Muscle layer of colon (tissue), 2 donors: ENCODE results near the gene ADARB1.

Experiments
- H3K27ac ChIP-seq: one replicate; pipeline ENCODE4 v1.7.0; 2013; ENCODE audit warnings: low read depth, mild to moderate bottlenecking, low read length, moderate library complexity
- H3K27me3 ChIP-seq, 2 donors: one replicate each; pipeline ENCODE4 v1.7.0; 2013; ENCODE audit warnings: low read length in 2 of 2, mild to moderate bottlenecking in 2 of 2; ENCODE audit not compliant: insufficient read depth in 2 of 2, control insufficient read depth in 1 of 2
- H3K36me3 ChIP-seq: one replicate; pipeline ENCODE4 v1.7.0; 2013; ENCODE audit warnings: mild to moderate bottlenecking, low read length; ENCODE audit not compliant: insufficient read depth
- H3K4me1 ChIP-seq: one replicate; pipeline ENCODE4 v1.7.0; 2013; ENCODE audit warnings: mild to moderate bottlenecking, low read length; ENCODE audit not compliant: insufficient read depth
- H3K4me3 ChIP-seq, 2 donors: one replicate each; pipeline ENCODE4 v1.7.0; 2013; ENCODE audit warnings: low read length in 2 of 2, low read depth in 1 of 2, mild to moderate bottlenecking in 1 of 2, moderate library complexity in 1 of 2
- H3K9ac ChIP-seq: one replicate; pipeline ENCODE4 v1.7.0; 2013; ENCODE audit warnings: low read length
- H3K9me3 ChIP-seq: one replicate; pipeline ENCODE4 v1.7.0; 2013; ENCODE audit warnings: mild to moderate bottlenecking, low read length
- donor health status: abdominal sarcoma.
- donor health status: Adenocarcinoma of cecum.

ADARB1 gene

GRCh38 chr21:45225041-45225740, 150.8 kb downstream of the ADARB1 start:
- H3K27ac ChIP-seq = no peak overlapping the region
- peaks cover 36% of the 10 kb centered on the region for H3K36me3 ChIP-seq
- H3K4me3 ChIP-seq = no peak overlapping the region
- no peaks in the 10 kb centered on the region for H3K27me3 ChIP-seq
- peaks cover 9% of the 10 kb centered on the region for H3K4me1 ChIP-seq
- H3K9me3 ChIP-seq = no peaks in the 10 kb centered on the region
- no peak overlapping the region for H3K9ac ChIP-seq

DNA sequence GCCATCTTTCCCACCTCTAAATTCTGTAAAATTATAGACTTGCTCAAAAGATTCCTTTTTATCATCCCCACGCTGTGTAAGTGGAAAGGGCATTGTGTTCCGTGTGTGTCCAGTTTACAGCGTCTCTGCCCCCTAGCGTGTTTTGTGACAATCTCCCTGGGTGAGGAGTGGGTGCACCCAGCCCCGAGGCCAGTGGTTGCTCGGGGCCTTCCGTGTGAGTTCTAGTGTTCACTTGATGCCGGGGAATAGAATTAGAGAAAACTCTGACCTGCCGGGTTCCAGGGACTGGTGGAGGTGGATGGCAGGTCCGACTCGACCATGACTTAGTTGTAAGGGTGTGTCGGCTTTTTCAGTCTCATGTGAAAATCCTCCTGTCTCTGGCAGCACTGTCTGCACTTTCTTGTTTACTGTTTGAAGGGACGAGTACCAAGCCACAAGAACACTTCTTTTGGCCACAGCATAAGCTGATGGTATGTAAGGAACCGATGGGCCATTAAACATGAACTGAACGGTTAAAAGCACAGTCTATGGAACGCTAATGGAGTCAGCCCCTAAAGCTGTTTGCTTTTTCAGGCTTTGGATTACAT, 151.5 kb downstream of the ADARB1 start:
- no peak overlapping the region for H3K27ac ChIP-seq
- H3K9me3 ChIP-seq = no peaks in the 10 kb centered on the region
- H3K4me3 ChIP-seq = no peak overlapping the region
- peaks cover 9% of the 10 kb centered on the region for H3K4me1 ChIP-seq
- H3K9ac ChIP-seq = no peak overlapping the region
- H3K27me3 ChIP-seq = no peaks in the 10 kb centered on the region
- H3K36me3 ChIP-seq = peaks cover 33% of the 10 kb centered on the region

DNA sequence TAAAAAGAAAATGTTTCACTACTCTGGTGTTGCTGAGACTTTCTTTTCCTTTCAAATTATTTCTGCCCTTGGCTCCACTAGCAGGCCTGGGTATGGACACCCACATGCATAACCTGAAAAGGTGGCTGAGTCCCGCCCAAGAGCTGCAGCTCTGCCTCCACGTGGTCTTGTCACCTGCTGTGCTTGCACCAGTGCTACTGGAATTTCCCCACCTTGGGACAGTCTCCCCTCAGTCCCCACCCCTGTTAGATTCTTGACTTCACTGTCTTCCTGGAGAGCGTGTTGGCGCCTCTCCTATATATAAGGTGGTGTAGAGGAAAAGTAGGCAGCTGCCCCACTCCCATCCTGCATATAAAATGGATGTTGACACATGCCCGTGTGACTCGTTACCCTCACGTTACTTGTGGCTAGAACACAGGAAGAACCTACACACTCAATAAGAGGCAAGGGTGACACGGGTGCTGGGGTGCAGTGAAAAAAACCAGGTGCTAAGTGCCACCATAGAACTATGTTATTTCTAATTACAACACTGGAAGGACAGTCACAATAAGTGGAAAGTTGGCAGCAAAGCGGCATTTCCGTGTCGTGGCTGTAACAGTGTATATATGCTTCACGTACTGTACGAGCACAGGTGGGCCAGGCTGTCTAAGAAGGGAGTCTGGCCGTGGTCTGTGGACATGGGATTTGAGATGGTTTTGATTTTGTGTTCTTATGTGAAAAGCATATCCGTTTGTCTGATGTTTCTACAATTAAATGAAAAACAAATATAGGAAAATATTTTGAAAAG, 152.4 kb downstream of the ADARB1 start:
- Histone ChIP-seq H3K4me3 (no peak overlapping the region), H3K9me3 (no peaks in the 10 kb centered on the region), H3K9ac (no peak overlapping the region), H3K27ac (no peak overlapping the region), H3K27me3 (no peaks in the 10 kb centered on the region), H3K36me3 (peaks cover 24% of the 10 kb centered on the region), H3K4me1 (peaks cover 9% of the 10 kb centered on the region)

GRCh38 chr21:45227735-45228134, 153.4 kb downstream of the ADARB1 start:
- no peak overlapping the region for H3K9ac ChIP-seq
- peaks cover 9% of the 10 kb centered on the region for H3K4me1 ChIP-seq
- H3K9me3 ChIP-seq = no peaks in the 10 kb centered on the region
- H3K4me3 ChIP-seq = no peak overlapping the region
- no peak overlapping the region for H3K27ac ChIP-seq
- H3K36me3 ChIP-seq = peaks cover 14% of the 10 kb centered on the region
- no peaks in the 10 kb centered on the region for H3K27me3 ChIP-seq

GRCh38 chr21:45228171-45228641, 153.8 kb downstream of the ADARB1 start:
- Histone ChIP-seq H3K9me3 (no peaks in the 10 kb centered on the region), H3K4me1 (peaks cover 9% of the 10 kb centered on the region), H3K27ac (no peak overlapping the region), H3K9ac (no peak overlapping the region), H3K4me3 (no peak overlapping the region), H3K36me3 (peaks cover 10% of the 10 kb centered on the region), H3K27me3 (no peaks in the 10 kb centered on the region)

- H3K27ac ChIP-seq = no peak overlapping the region
- peaks cover 5% of the 10 kb centered on the region for H3K36me3 ChIP-seq
- H3K9me3 ChIP-seq = no peaks in the 10 kb centered on the region
- no peaks in the 10 kb centered on the region for H3K27me3 ChIP-seq
- no peak overlapping the region for H3K4me3 ChIP-seq
- H3K4me1 ChIP-seq = peaks cover 9% of the 10 kb centered on the region
- no peak overlapping the region for H3K9ac ChIP-seq
Measured at GRCh38 chr21:45228656-45229240, 154.4 kb downstream of the ADARB1 start.

DNA sequence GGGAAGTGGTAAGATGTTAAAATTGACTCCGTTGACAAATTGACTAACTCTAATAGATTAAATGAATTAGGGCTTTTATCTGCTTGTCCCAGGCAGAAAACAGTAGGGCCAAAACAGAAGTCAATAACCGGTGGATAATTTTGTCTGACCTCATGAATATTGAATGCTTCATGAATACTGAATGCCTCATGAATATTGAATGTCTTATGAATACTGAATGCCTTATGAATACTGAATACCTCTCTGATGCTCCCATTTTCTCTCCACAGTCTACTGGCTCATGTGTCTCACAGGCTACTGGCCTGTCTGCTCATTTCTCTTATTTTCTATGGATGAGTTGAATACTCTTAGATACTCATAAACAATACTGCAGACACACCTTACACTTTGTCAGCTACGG, 157.3 kb downstream of the ADARB1 start:
- Histone ChIP-seq H3K27ac (no peak overlapping the region), H3K9me3 (no peaks in the 10 kb centered on the region), H3K9ac (no peak overlapping the region), H3K4me1 (peaks cover 9% of the 10 kb centered on the region), H3K27me3 (peaks cover 0 to 12% of the 10 kb centered on the region in 2 donors), H3K4me3 (no peak overlapping the region), H3K36me3 (no peaks in the 10 kb centered on the region)

GRCh38 chr21:45234127-45234526, 159.7 kb downstream of the ADARB1 start:
- no peaks in the 10 kb centered on the region for H3K9me3 ChIP-seq
- no peak overlapping the region for H3K4me3 ChIP-seq
- H3K4me1 ChIP-seq = no peaks in the 10 kb centered on the region
- H3K27ac ChIP-seq = no peak overlapping the region
- no peaks in the 10 kb centered on the region for H3K36me3 ChIP-seq
- peaks cover 0 to 12% of the 10 kb centered on the region in 2 donors for H3K27me3 ChIP-seq
- no peak overlapping the region for H3K9ac ChIP-seq

GRCh38 chr21:45234965-45235364, 160.6 kb downstream of the ADARB1 start:
- Histone ChIP-seq H3K4me1 (no peaks in the 10 kb centered on the region), H3K27me3 (peaks cover 0 to 12% of the 10 kb centered on the region in 2 donors), H3K27ac (no peak overlapping the region), H3K4me3 (no peak overlapping the region), H3K9me3 (no peaks in the 10 kb centered on the region), H3K36me3 (no peaks in the 10 kb centered on the region), H3K9ac (no peak overlapping the region)

- no peak overlapping the region for H3K27ac ChIP-seq
- no peak overlapping the region for H3K4me3 ChIP-seq
- H3K27me3 ChIP-seq = peaks cover 0 to 12% of the 10 kb centered on the region in 2 donors
- H3K4me1 ChIP-seq = no peaks in the 10 kb centered on the region
- no peaks in the 10 kb centered on the region for H3K9me3 ChIP-seq
- H3K9ac ChIP-seq = no peak overlapping the region
- no peaks in the 10 kb centered on the region for H3K36me3 ChIP-seq
Measured at GRCh38 chr21:45235488-45235887, 161.1 kb downstream of the ADARB1 start.

GRCh38 chr21:45236481-45236880, 162.1 kb downstream of the ADARB1 start:
- no peaks in the 10 kb centered on the region for H3K36me3 ChIP-seq
- no peak overlapping the region for H3K4me3 ChIP-seq
- H3K27me3 ChIP-seq = peaks cover 0 to 12% of the 10 kb centered on the region in 2 donors
- H3K27ac ChIP-seq = no peak overlapping the region
- H3K9me3 ChIP-seq = peaks cover 2% of the 10 kb centered on the region
- H3K9ac ChIP-seq = no peak overlapping the region
- no peaks in the 10 kb centered on the region for H3K4me1 ChIP-seq
